HEK293 (cell line): ENCODE measurements around the gene SSMEM1.

Experiments
- CTCF ChIA-PET: fragments of 350-600 bp; formaldehyde crosslinking; extraction: SDS; loops from one replicate; lab custom pipeline; 2021; ENCODE audit warnings: antibody characterized with exemption; lab: Yijun Ruan, JAX
- POLR2A ChIA-PET: fragments of 300-600 bp; formaldehyde crosslinking; extraction: SDS; loops from one replicate; lab custom pipeline; 2020; ENCODE audit warnings: antibody characterized with exemption, inconsistent platforms; lab: Yijun Ruan, JAX
- H3K27ac ChIP-seq: fragments of 200-500 bp; sonication (Bioruptor generic); 2 replicates; pipeline ENCODE4 v1.5.1; 2014; ENCODE audit warnings: low read depth, low read length, control low read depth, inconsistent platforms; ENCODE audit errors: extremely low read depth
- H3K36me3 ChIP-seq, 2 experiments: fragments of 200-500 bp in 1 of 2; sonication (Bioruptor generic) in 1 of 2; 1 replicate in 1 of 2; 2 replicates in 1 of 2; pipeline ENCODE4 v1.5.1; 2014 to 2017; ENCODE audit warnings: inconsistent platforms in 2 of 2, low read length in 2 of 2; ENCODE audit not compliant: control insufficient read depth in 2 of 2, insufficient read depth in 1 of 2
- H3K4me1 ChIP-seq: fragments of 200-500 bp; sonication (Bioruptor generic); 2 replicates; pipeline ENCODE4 v1.5.1; 2014; ENCODE audit warnings: mild to moderate bottlenecking, low read length, inconsistent platforms; ENCODE audit not compliant: control insufficient read depth, insufficient read depth
- H3K4me3 ChIP-seq: 2 replicates; pipeline ENCODE4 v1.5.1; 2011; ENCODE audit warnings: low read depth, mild to moderate bottlenecking, control low read depth, low read length, moderate library complexity
- H3K9me3 ChIP-seq: fragments of 200-500 bp; sonication (Bioruptor generic); 2 replicates; pipeline ENCODE4 v1.5.1; 2014; ENCODE audit warnings: low read depth, low read length, inconsistent platforms; ENCODE audit not compliant: control insufficient read depth, insufficient read depth
- INSM2 ChIP-seq: fragments of 450-650 bp; formaldehyde crosslinking; IDR thresholded peaks from 2 replicates; pipeline ENCODE4 v1.5.1; 2016; ENCODE audit warnings: missing biosample characterization, missing genetic modification characterization
- KLF10 ChIP-seq: fragments of 450-650 bp; IDR thresholded peaks from 2 replicates; pipeline ENCODE4 v1.5.1; 2018; ENCODE audit warnings: missing biosample characterization, mild to moderate bottlenecking, missing genetic modification characterization
- OSR2 ChIP-seq: fragments of 450-650 bp; formaldehyde crosslinking; IDR thresholded peaks from 2 replicates; pipeline ENCODE4 v1.5.1; 2016; ENCODE audit warnings: missing biosample characterization, missing genetic modification characterization
- OVOL3 ChIP-seq: fragments of 450-650 bp; formaldehyde crosslinking; IDR thresholded peaks from 2 replicates; pipeline ENCODE4 v1.5.1; 2016; ENCODE audit warnings: missing biosample characterization, missing genetic modification characterization
- PRDM6 ChIP-seq: fragments of 450-650 bp; formaldehyde crosslinking; IDR thresholded peaks from 2 replicates; pipeline ENCODE4 v1.5.1; 2017; ENCODE audit warnings: missing biosample characterization, missing genetic modification characterization
- SP3 ChIP-seq: fragments of 450-650 bp; formaldehyde crosslinking; IDR thresholded peaks from 2 replicates; pipeline ENCODE4 v1.5.1; 2016; ENCODE audit warnings: missing biosample characterization, missing genetic modification characterization
- ZBTB10 ChIP-seq: fragments of 450-650 bp; formaldehyde crosslinking; IDR thresholded peaks from 2 replicates; pipeline ENCODE4 v1.5.1; 2016; ENCODE audit warnings: missing biosample characterization, missing genetic modification characterization
- ZFP69B ChIP-seq: fragments of 450-650 bp; formaldehyde crosslinking; IDR thresholded peaks from 2 replicates; pipeline ENCODE4 v1.5.1; 2016; ENCODE audit warnings: missing biosample characterization, missing genetic modification characterization
- ZNF341 ChIP-seq: fragments of 450-650 bp; formaldehyde crosslinking; IDR thresholded peaks from 2 replicates; pipeline ENCODE4; 2016; ENCODE audit warnings: low read depth, missing biosample characterization, missing genetic modification characterization
- ZNF366 ChIP-seq: fragments of 450-650 bp; formaldehyde crosslinking; conservative IDR thresholded peaks from 2 replicates; pipeline ENCODE4 v1.5.1; 2016; ENCODE audit warnings: missing biosample characterization, missing genetic modification characterization
- ZNF48 ChIP-seq: fragments of 450-650 bp; formaldehyde crosslinking; IDR thresholded peaks from 2 replicates; pipeline ENCODE4 v1.5.1; 2016; ENCODE audit warnings: missing biosample characterization, missing genetic modification characterization
- ZNF488 ChIP-seq: fragments of 450-650 bp; formaldehyde crosslinking; IDR thresholded peaks from 2 replicates; pipeline ENCODE4 v1.5.1; 2016; ENCODE audit warnings: missing biosample characterization, missing genetic modification characterization
- ZNF501 ChIP-seq: fragments of 450-650 bp; formaldehyde crosslinking; IDR thresholded peaks from 2 replicates; pipeline ENCODE4 v1.5.1; 2016; ENCODE audit warnings: missing biosample characterization, missing genetic modification characterization
- ZNF549 ChIP-seq: fragments of 450-650 bp; IDR thresholded peaks from 2 replicates; pipeline ENCODE4 v1.5.1; 2018; ENCODE audit warnings: missing biosample characterization, missing genetic modification characterization, mild to moderate bottlenecking, inconsistent platforms, moderate library complexity
- ZNF600 ChIP-seq: fragments of 450-650 bp; formaldehyde crosslinking; IDR thresholded peaks from 2 replicates; pipeline ENCODE4 v1.5.1; 2016; ENCODE audit warnings: missing biosample characterization, missing genetic modification characterization
- ZNF610 ChIP-seq: fragments of 450-650 bp; formaldehyde crosslinking; IDR thresholded peaks from 2 replicates; pipeline ENCODE4 v1.5.1; 2016; ENCODE audit warnings: missing biosample characterization, missing genetic modification characterization, borderline replicate concordance
- ZNF645 ChIP-seq: fragments of 450-650 bp; formaldehyde crosslinking; IDR thresholded peaks from 2 replicates; pipeline ENCODE4; 2016; ENCODE audit warnings: missing biosample characterization, missing genetic modification characterization
- ZNF658 ChIP-seq: fragments of 450-650 bp; formaldehyde crosslinking; IDR thresholded peaks from 2 replicates; pipeline ENCODE4; 2016; ENCODE audit warnings: missing biosample characterization, missing genetic modification characterization
- ZNF76 ChIP-seq: fragments of 450-650 bp; formaldehyde crosslinking; IDR thresholded peaks from 2 replicates; pipeline ENCODE4; 2016; ENCODE audit warnings: low read depth, missing biosample characterization, missing genetic modification characterization, borderline replicate concordance
- ZNF830 ChIP-seq: fragments of 450-650 bp; IDR thresholded peaks from 2 replicates; pipeline ENCODE4 v1.5.0; 2018; ENCODE audit warnings: missing biosample characterization, missing genetic modification characterization, low read depth, mild to moderate bottlenecking, moderate library complexity
- ZSCAN18 ChIP-seq: fragments of 450-650 bp; formaldehyde crosslinking; IDR thresholded peaks from 2 replicates; pipeline ENCODE4 v1.5.1; 2016; ENCODE audit warnings: missing biosample characterization, missing genetic modification characterization

The SSMEM1 gene

GRCh38 chr7:130179631-130180030, 28.0 kb upstream of the SSMEM1 start:
- CTCF ChIA-PET: no interaction called here
- H3K4me1 ChIP-seq: no peaks in the 10 kb centered on the region
- TF ChIP-seq OVOL3 (tag by site-specific recombination): no peak
- TF ChIP-seq ZNF488 (tag by site-specific recombination): no peak
- TF ChIP-seq ZNF830 (tag by site-specific recombination): no peak
- no peak overlapping the region for H3K4me3 ChIP-seq
- no peak overlapping the region for H3K27ac ChIP-seq
- POLR2A ChIA-PET: no interaction called here
- no peaks in the 10 kb centered on the region for H3K9me3 ChIP-seq
- peaks cover 47 to 58% of the 10 kb centered on the region in 2 experiments for H3K36me3 ChIP-seq

GRCh38 chr7:130180571-130181262, 26.9 kb upstream of the SSMEM1 start:
- Histone ChIP-seq H3K4me1 (no peaks in the 10 kb centered on the region), H3K4me3 (no peak overlapping the region), H3K36me3 (peaks cover 42 to 58% of the 10 kb centered on the region in 2 experiments), H3K27ac (no peak overlapping the region), H3K9me3 (no peaks in the 10 kb centered on the region)
- TF ChIP-seq ZNF549 (tag by site-specific recombination) (no peak), ZNF76 (tag by site-specific recombination) (no peak), ZNF488 (tag by site-specific recombination) (no peak), ZNF341 (tag by site-specific recombination) (no peak), KLF10 (no peak), ZNF366 (tag by site-specific recombination) (no peak), ZNF48 (tag by site-specific recombination) (no peak), PRDM6 (no peak), ZNF645 (no peak), ZFP69B (tag by site-specific recombination) (no peak), ZNF501 (no peak), ZSCAN18 (tag by site-specific recombination) (no peak), ZNF610 (no peak), SP3 (tag by site-specific recombination) (no peak), ZNF658 (no peak), OSR2 (no peak), INSM2 (tag by site-specific recombination) (no peak), ZNF600 (tag by site-specific recombination) (no peak), ZBTB10 (no peak)
- CTCF ChIA-PET: no interaction called here
- POLR2A ChIA-PET: no interaction called here
